Fibroblast of mammary gland (primary cell): Measurements from ENCODE around the gene ADAM15.

Experiments
- DNase-seq: peaks from one replicate; pipeline ENCODE4 v3.0.0-alpha.2; 2010; ENCODE audit warnings: low read depth
- H3K4me3 ChIP-seq: 2 replicates; pipeline ENCODE4 v1.5.1; 2011; ENCODE audit warnings: low read depth, mild to moderate bottlenecking, low read length, moderate library complexity; ENCODE audit not compliant: control insufficient read depth
- TF ChIP-seq, protein P1 (sequence below): conservative IDR thresholded peaks from 2 replicates; pipeline ENCODE4 v1.5.1; 2011; ENCODE audit warnings: low read depth, low read length, inconsistent platforms; ENCODE audit not compliant: control insufficient read depth, insufficient read depth

The ADAM15 gene

DNA sequence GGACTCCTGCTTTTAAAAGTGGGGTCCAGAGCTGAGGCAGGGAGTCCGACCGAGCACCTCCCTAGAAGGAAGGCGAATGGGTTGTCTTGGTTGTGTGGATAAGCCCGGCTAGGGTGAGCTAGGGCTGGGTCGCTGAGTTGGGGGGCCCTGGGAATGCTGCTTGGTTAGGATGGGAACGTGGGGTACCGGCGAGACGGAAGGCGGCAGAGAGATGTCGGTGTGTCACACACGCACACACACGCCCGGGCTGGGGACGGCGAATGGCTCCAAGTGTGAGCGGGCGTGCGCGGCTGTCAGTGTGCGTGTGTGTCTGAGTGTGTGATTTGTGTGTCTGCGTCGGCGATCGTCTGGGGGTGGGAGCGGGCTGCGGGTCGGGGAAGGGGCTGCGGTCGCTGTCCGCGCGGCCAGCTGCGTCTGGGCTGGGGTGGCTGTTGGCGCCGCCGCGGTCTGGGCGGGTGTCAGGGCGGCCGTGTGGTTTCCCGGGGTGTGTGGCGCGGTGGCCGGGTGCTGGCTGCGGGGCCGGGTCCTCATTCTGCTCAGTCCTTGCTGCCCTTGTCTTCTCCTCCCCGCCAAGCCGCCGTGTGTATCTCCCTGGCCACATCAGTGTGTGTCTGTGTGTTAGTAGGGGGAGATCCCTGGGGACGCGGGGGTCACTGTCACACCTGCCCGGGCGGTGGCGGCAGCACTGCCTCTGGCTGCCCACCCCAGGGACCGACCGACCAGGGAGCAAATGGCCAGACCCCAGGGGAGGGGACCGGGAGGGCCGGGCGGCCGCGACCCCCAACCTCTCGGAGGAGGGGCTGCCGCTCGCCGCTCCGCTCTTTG is 28.6 kb downstream of the ADAM15 start:
- no peak overlapping the region for H3K4me3 ChIP-seq
- DNase-seq: no peak
- TF ChIP-seq, protein P1, sequence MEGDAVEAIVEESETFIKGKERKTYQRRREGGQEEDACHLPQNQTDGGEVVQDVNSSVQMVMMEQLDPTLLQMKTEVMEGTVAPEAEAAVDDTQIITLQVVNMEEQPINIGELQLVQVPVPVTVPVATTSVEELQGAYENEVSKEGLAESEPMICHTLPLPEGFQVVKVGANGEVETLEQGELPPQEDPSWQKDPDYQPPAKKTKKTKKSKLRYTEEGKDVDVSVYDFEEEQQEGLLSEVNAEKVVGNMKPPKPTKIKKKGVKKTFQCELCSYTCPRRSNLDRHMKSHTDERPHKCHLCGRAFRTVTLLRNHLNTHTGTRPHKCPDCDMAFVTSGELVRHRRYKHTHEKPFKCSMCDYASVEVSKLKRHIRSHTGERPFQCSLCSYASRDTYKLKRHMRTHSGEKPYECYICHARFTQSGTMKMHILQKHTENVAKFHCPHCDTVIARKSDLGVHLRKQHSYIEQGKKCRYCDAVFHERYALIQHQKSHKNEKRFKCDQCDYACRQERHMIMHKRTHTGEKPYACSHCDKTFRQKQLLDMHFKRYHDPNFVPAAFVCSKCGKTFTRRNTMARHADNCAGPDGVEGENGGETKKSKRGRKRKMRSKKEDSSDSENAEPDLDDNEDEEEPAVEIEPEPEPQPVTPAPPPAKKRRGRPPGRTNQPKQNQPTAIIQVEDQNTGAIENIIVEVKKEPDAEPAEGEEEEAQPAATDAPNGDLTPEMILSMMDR: no peak

DNA sequence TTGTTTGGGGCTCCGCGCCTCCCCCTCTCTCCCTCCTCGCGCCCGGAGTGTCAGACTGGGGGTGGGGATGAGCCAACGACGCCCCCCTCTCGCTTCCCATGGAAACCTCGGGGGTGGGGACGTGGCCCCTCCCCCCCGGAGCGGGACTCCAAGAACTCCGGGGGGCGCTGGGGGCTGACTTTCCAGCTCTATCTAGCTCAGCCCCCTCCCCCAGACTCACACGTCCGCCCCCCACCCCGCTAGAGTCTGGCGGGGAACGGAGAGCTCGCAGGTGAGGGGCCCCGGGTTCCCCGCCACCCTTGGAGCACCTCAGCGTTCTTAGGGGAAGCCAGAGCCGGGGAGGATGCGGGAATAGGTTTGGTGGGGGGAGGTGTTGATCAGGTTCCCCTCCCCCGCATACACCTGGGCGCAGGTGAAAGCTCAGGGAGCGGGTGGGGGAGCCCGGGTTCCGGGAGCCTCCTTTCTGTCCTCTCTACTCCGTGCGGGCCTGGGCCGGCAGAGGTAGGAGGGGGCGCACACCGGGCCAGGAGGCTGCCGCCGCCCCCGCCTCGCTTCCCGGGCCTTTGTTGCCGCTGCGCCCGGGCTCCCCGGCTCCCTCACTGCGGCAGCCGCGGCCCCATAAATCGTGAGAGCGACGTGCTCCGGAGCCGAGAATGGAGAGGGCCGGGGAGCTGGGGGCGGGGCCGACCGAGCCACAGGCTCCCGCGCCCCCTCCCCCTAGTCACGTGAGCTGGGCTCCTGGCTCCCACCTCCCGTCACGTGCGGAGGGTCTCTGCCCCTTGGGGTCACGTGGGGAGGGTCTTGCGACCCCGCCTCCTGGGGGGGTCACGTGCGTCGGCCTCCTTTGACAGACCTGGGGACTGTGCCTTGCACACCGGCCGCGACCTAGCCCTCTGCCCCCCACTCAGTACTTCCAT is 29.5 kb downstream of the ADAM15 start:
- TF ChIP-seq, protein P1: no peak
- H3K4me3 ChIP-seq: no peak overlapping the region
- no peak for DNase-seq

DNA sequence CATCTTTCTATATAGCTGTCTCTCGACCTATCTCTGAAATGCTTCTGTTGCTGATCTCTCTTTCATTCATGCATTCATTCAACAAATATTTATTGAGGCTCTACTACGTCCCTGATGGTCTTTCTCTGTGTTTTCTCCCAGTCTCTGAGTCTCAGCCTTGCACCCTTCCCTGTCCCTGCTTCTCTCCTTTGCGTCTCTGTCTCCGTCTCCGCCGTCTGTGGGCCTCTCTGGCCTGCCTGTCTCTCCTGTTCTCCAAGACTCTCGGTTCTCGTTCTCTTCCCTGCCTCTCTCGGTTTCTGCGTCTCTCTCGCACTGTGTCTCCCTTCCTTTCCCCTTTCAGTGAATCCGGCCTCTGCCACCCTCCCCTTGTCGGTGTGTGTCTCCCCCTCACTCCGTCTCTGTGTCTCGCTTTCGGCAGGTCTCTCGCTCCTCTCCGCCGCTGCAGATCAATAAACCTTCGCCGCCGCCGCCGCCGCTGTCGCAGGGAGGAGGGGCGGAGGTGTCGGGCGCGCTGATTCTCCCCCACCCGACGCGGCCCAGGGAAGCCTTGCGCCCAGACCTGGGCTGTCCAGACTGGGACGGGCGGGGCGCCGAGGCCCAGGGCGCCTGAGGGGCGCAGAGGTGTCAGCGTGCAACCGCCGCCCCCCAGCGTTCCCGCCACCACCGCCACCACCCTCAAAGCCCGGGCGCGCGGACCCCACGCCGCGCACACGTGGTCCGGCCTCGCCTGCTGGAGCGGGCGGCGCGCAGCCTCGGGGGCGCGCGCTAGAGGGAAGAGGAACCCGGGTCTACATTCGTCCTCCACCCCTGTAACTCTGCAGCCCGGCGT is 30.6 kb downstream of the ADAM15 start:
- H3K4me3 ChIP-seq: no peak overlapping the region
- TF ChIP-seq, protein P1: no peak
- DNase-seq: no peak

DNA sequence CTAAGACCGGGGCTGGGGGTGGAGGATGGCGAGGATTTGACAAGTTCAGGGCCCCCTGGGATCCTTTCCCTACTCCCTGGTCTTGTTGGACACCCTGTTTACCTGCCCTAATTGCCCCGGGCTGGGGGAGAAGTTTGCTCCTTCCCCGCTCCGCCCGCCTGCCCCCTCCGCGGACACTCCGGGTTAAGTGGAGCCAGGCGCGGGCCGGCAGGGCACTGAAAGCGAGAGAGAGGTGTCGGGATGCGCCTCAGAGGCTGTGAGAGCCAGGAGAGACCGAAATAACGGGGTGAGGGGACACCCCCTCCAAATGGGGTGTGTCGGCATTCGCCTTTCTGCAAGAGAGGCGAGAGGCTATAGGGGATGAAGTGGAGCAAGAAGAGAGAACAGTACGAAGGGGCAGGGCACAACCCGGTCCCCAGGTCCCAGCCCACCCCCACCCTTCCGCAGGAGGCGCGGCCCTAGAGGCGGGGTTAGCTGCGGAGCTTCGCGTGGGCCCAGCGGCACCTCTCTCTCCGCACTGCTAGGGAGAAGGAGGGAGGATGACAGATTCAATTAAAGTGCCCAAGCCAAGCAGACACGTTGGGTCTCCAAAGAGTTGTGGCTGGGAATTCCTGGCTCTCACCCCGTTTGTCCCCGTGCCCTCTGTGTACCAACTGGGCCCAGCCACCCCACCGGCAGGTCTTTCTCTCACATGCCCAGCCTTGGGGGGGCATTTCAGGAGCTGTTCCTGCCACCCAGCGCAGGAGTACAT is 31.4 kb downstream of the ADAM15 start:
- no peak for DNase-seq
- TF ChIP-seq, protein P1: no peak
- no peak overlapping the region for H3K4me3 ChIP-seq

DNA sequence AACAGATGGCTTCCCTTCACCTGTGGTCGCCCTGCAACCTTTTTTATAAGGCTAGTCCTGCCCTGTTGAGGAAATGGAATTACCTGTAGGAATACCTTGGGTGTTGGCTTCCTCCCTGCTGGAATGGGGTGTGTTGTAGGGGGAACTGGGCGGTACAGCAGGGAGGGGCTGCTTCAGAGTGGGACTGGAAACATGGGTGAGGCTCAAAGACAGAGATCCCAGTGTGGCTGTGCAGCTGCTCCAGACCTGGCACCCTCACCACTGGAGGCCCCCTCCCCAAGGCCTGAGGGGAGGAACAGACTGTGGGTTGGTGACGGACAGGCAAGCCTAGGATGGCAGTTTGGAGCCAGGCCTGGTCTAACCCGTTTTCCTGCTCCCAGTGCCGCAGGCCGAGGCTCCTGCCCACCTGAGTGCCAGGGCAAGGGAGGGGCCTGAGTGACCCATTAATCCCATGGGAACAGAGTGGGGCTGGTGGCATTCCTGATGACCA is 32.0 kb downstream of the ADAM15 start:
- no peak overlapping the region for H3K4me3 ChIP-seq
- TF ChIP-seq, protein P1: no peak
- no peak for DNase-seq
